Measurements from ENCODE around the gene TPGS1.

- TF ChIP-seq CTCF (IDR thresholded peaks at IDR 0.05) (no peak), POLR2A (IDR thresholded peaks at IDR 0.05) (no peak)
These were observed 5.7 kb upstream of the TPGS1 start for GRCh38 chr19:501646-502045.
